GM23338 (cell line): ENCODE measurements around the gene CUX1. TPM values are rescaled to one million over a fixed set of nuclear protein-coding genes. Genes with fewer than 3 reads are reported as not detected.

ENCODE experiments used
- ATAC-seq: fragments of 200-7000 bp; cut with Tn5 transposase; 3 replicates; pipeline ENCODE4 v1.9.1; 2020
- DNase-seq: peaks from one replicate; pipeline ENCODE4 v3.0.0-alpha.2; 2015; ENCODE audit warnings: low spot score
- H2AFZ ChIP-seq: fragments of 200-600 bp; sonication (generic); 2 replicates; pipeline ENCODE4 v1.8.0; 2016; ENCODE audit warnings: antibody characterized with exemption, mild to moderate bottlenecking, moderate library complexity
- H3F3A ChIP-seq: fragments of 200-600 bp; sonication (generic); replicated peaks from 2 replicates; pipeline ENCODE4 v1.8.0; 2017; ENCODE audit warnings: antibody characterized with exemption, mixed run types, low read depth
- H3K27ac ChIP-seq: fragments of 200-600 bp; sonication (generic); 2 replicates; pipeline ENCODE4 v1.6.1; 2016; ENCODE audit warnings: low read depth
- H3K27me3 ChIP-seq: fragments of 200-600 bp; sonication (generic); 2 replicates; pipeline ENCODE4 v1.8.0; 2016; ENCODE audit warnings: mild to moderate bottlenecking, mixed run types, moderate library complexity; ENCODE audit not compliant: insufficient read depth
- H3K36me3 ChIP-seq: fragments of 200-600 bp; sonication (generic); 2 replicates; pipeline ENCODE4 v1.8.0; 2016; ENCODE audit warnings: mild to moderate bottlenecking; ENCODE audit not compliant: insufficient read depth
- H3K4me1 ChIP-seq: fragments of 200-600 bp; sonication (generic); 2 replicates; pipeline ENCODE4 v1.8.0; 2016; ENCODE audit warnings: mild to moderate bottlenecking, moderate library complexity; ENCODE audit not compliant: insufficient read depth
- H3K4me2 ChIP-seq: fragments of 200-600 bp; sonication (generic); 2 replicates; pipeline ENCODE4 v1.7.1; 2017; ENCODE audit warnings: mixed run types
- H3K4me3 ChIP-seq: fragments of 200-600 bp; sonication (generic); 2 replicates; pipeline ENCODE4 v1.6.1; 2016; ENCODE audit warnings: mixed run types
- H3K79me2 ChIP-seq: fragments of 200-600 bp; sonication (generic); replicated peaks from 2 replicates; pipeline ENCODE4 v1.8.0; 2017; ENCODE audit warnings: mild to moderate bottlenecking; ENCODE audit not compliant: insufficient read depth
- H3K9me2 ChIP-seq: fragments of 200-600 bp; sonication (generic); 2 replicates; pipeline ENCODE4 v1.8.0; 2017; ENCODE audit not compliant: insufficient read depth
- H4K20me1 ChIP-seq: fragments of 200-600 bp; sonication (generic); replicated peaks from 2 replicates; pipeline ENCODE4 v1.8.0; 2017; ENCODE audit warnings: mild to moderate bottlenecking; ENCODE audit not compliant: insufficient read depth
- H3K27ac Mint-ChIP-seq: 2 replicates; pipeline ENCODE4 v1.8.0; 2020; ENCODE audit warnings: inconsistent platforms, mild to moderate bottlenecking, moderate library complexity, mixed read lengths
- H3K27me3 Mint-ChIP-seq: 3 replicates; pipeline ENCODE4 v1.8.0; 2022; ENCODE audit warnings: low read depth, mild to moderate bottlenecking, moderate library complexity, mixed read lengths, inconsistent platforms; ENCODE audit not compliant: insufficient read depth, poor library complexity
- H3K36me3 Mint-ChIP-seq: 3 replicates; pipeline ENCODE4 v1.8.0; 2021; ENCODE audit warnings: low read depth, mild to moderate bottlenecking, inconsistent platforms, moderate library complexity, mixed read lengths
- H3K4me1 Mint-ChIP-seq: 3 replicates; pipeline ENCODE4 v1.8.0; 2020; ENCODE audit warnings: mild to moderate bottlenecking, inconsistent platforms, mixed read lengths
- H3K4me3 Mint-ChIP-seq: 3 replicates; pipeline ENCODE4 v1.8.0; 2021; ENCODE audit warnings: moderate library complexity, mild to moderate bottlenecking, inconsistent platforms, mixed read lengths
- H3K9me3 Mint-ChIP-seq: 3 replicates; pipeline ENCODE4 v1.8.0; 2020; ENCODE audit warnings: moderate library complexity, mild to moderate bottlenecking, inconsistent platforms, mixed read lengths
- CREB1 ChIP-seq: fragments of 250-450 bp; sonication (Bioruptor Pico); IDR thresholded peaks from 2 replicates; pipeline ENCODE4 v1.5.0; 2020; ENCODE audit warnings: low read depth, mild to moderate bottlenecking, moderate library complexity
- CTCF ChIP-seq, 2 experiments: fragments of 200-600 bp in 1 of 2; sonication (generic) in 1 of 2; conservative IDR thresholded peaks; 2 replicates each; pipeline versions ENCODE4 v1.5.1 to v1.6.1; 2016 to 2017; ENCODE audit warnings: antibody characterized with exemption in 2 of 2, low read depth in 2 of 2, mild to moderate bottlenecking in 2 of 2, moderate library complexity in 1 of 2
- EZH2phosphoT487 ChIP-seq: fragments of 200-600 bp; sonication (generic); IDR thresholded peaks from one replicate; pipeline ENCODE4 v1.8.1; 2018; ENCODE audit warnings: antibody characterized with exemption; ENCODE audit not compliant: unreplicated experiment
- NANOG ChIP-seq: IDR thresholded peaks from 2 replicates; pipeline ENCODE4 v1.6.1; 2016; ENCODE audit warnings: antibody characterized with exemption, borderline replicate concordance
- POLR2AphosphoS5 ChIP-seq: IDR thresholded peaks from 2 replicates; pipeline ENCODE4 v1.6.1; 2016; ENCODE audit warnings: antibody characterized with exemption, low read depth
- REST ChIP-seq: IDR thresholded peaks from one replicate; pipeline ENCODE4 v1.6.1; 2018; ENCODE audit warnings: antibody characterized with exemption; ENCODE audit not compliant: unreplicated experiment
- STAT1 ChIP-seq: IDR thresholded peaks from one replicate; pipeline ENCODE4 v1.6.1; 2016; ENCODE audit warnings: antibody characterized with exemption; ENCODE audit not compliant: unreplicated experiment
- ZNF114 ChIP-seq: fragments of 250-450 bp; sonication (Bioruptor Pico); IDR thresholded peaks from 2 replicates; pipeline ENCODE4 v1.5.0; 2020; ENCODE audit warnings: mild to moderate bottlenecking, moderate library complexity
- ZNF331 ChIP-seq: fragments of 250-450 bp; sonication (Bioruptor Pico); IDR thresholded peaks from 2 replicates; pipeline ENCODE4 v1.5.0; 2020; ENCODE audit warnings: low read depth, mild to moderate bottlenecking, moderate library complexity
- polyA plus RNA-seq: library from polyadenylated mRNA; unstranded; fragments of >200 nt; fragmentation: Nextera tagmentation; extraction: Ambion mirVana; gene quantifications from 2 replicates; pipeline ENCODE4 v1.2.1, GENCODE V29; 2016
- total RNA-seq: library from RNA; depleted of rRNA; stranded (reverse); fragments of >200 nt; shearing (Covaris generic); gene quantifications from 2 replicates; pipeline ENCODE4 v1.2.3, GENCODE V29; 2014
- TF ChIP-seq, protein P1 (sequence below): fragments of 250-450 bp; sonication (Bioruptor Pico); IDR thresholded peaks from 2 replicates; pipeline ENCODE4 v1.5.0; 2020; ENCODE audit warnings: mild to moderate bottlenecking, moderate library complexity

The CUX1 gene
- total and polyA plus RNA-seq, 2 experiments from 2014 or later, result 49.9 to 64.0 TPM

DNA sequence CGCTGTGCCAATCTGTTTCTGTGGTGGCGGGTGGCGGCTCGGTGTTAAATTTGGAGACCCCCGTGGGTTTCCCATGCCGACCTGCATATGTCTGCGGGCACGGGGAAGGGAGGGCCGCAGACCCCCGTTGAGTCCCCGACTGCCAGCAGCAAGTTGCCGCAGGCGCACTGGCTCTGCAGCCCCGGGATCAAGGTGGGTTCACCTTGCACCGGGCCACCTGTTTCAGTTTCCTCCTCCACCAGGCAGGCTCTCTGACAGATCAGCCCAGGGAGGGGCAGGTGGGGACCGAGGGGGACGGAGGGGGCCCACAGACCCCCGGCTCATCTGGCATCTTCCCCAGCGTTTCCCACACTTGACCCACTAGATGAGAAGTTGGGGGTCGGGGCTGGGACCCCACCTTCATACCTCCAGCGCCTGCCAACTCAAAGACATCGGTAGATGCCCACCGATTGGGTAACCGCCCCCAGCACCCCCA, 95.9 kb downstream of the CUX1 start:
- peaks cover 93% of the 10 kb centered on the region for H3K79me2 ChIP-seq
- no peak for DNase-seq
- Mint-ChIP-seq H3K4me1 (peaks cover 34% of the 10 kb centered on the region), H3K36me3 (peaks cover 29% of the 10 kb centered on the region), H3K27me3 (peaks cover 3% of the 10 kb centered on the region), H3K4me3 (no peak overlapping the region), H3K27ac (no peak overlapping the region), H3K9me3 (no peaks in the 10 kb centered on the region)
- no peaks in the 10 kb centered on the region for H3K27me3 ChIP-seq
- TF ChIP-seq ZNF114 (CRISPR knock-in tag), result no peak
- no peak for TF ChIP-seq CREB1 (CRISPR knock-in tag)
- TF ChIP-seq CTCF (conservative IDR thresholded peaks at IDR 0.05; ENCODE audit: low read depth in 2 of 2), result no peak
- TF ChIP-seq STAT1, result no peak
- TF ChIP-seq NANOG, result no peak
- TF ChIP-seq, protein P1, sequence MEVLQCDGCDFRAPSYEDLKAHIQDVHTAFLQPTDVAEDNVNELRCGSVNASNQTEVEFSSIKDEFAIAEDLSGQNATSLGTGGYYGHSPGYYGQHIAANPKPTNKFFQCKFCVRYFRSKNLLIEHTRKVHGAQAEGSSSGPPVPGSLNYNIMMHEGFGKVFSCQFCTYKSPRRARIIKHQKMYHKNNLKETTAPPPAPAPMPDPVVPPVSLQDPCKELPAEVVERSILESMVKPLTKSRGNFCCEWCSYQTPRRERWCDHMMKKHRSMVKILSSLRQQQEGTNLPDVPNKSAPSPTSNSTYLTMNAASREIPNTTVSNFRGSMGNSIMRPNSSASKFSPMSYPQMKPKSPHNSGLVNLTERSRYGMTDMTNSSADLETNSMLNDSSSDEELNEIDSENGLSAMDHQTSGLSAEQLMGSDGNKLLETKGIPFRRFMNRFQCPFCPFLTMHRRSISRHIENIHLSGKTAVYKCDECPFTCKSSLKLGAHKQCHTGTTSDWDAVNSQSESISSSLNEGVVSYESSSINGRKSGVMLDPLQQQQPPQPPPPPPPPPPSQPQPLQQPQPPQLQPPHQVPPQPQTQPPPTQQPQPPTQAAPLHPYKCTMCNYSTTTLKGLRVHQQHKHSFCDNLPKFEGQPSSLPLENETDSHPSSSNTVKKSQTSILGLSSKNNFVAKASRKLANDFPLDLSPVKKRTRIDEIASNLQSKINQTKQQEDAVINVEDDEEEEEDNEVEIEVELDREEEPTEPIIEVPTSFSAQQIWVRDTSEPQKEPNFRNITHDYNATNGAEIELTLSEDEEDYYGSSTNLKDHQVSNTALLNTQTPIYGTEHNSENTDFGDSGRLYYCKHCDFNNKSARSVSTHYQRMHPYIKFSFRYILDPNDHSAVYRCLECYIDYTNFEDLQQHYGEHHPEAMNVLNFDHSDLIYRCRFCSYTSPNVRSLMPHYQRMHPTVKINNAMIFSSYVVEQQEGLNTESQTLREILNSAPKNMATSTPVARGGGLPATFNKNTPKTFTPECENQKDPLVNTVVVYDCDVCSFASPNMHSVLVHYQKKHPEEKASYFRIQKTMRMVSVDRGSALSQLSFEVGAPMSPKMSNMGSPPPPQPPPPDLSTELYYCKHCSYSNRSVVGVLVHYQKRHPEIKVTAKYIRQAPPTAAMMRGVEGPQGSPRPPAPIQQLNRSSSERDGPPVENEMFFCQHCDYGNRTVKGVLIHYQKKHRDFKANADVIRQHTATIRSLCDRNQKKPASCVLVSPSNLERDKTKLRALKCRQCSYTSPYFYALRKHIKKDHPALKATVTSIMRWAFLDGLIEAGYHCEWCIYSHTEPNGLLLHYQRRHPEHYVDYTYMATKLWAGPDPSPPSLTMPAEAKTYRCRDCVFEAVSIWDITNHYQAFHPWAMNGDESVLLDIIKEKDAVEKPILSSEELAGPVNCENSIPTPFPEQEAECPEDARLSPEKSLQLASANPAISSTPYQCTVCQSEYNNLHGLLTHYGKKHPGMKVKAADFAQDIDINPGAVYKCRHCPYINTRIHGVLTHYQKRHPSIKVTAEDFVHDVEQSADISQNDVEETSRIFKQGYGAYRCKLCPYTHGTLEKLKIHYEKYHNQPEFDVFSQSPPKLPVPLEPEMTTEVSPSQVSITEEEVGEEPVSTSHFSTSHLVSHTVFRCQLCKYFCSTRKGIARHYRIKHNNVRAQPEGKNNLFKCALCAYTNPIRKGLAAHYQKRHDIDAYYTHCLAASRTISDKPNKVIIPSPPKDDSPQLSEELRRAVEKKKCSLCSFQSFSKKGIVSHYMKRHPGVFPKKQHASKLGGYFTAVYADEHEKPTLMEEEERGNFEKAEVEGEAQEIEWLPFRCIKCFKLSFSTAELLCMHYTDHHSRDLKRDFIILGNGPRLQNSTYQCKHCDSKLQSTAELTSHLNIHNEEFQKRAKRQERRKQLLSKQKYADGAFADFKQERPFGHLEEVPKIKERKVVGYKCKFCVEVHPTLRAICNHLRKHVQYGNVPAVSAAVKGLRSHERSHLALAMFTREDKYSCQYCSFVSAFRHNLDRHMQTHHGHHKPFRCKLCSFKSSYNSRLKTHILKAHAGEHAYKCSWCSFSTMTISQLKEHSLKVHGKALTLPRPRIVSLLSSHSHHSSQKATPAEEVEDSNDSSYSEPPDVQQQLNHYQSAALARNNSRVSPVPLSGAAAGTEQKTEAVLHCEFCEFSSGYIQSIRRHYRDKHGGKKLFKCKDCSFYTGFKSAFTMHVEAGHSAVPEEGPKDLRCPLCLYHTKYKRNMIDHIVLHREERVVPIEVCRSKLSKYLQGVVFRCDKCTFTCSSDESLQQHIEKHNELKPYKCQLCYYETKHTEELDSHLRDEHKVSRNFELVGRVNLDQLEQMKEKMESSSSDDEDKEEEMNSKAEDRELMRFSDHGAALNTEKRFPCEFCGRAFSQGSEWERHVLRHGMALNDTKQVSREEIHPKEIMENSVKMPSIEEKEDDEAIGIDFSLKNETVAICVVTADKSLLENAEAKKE (CRISPR knock-in tag), result no peak
- TF ChIP-seq EZH2phosphoT487, result no peak
- TF ChIP-seq POLR2AphosphoS5, result no peak
- no peak for TF ChIP-seq REST
- no peak for TF ChIP-seq ZNF331 (CRISPR knock-in tag)
- no peak overlapping the region for H3K27ac ChIP-seq
- no peaks in the 10 kb centered on the region for H3F3A ChIP-seq
- no peaks in the 10 kb centered on the region for H3K9me2 ChIP-seq
- H2AFZ ChIP-seq, result no peak overlapping the region
- H4K20me1 ChIP-seq, result peaks cover 23% of the 10 kb centered on the region
- H3K4me2 ChIP-seq, result no peak overlapping the region; the same call in 1 of the 2 replicates
- ATAC-seq, result no peak
- no peak overlapping the region for H3K4me3 ChIP-seq
- H3K4me1 ChIP-seq, result peaks cover 19% of the 10 kb centered on the region
- H3K36me3 ChIP-seq, result peaks cover 4% of the 10 kb centered on the region
